Activated T-cell treated with anti-CD3 and anti-CD28 coated beads, Interleukin-2, amount 50 U/mL, for 4 hours (primary cell): ENCODE results near the gene POMC. TPM values are rescaled to one million over a fixed set of nuclear protein-coding genes. Genes with fewer than 3 reads are reported as not detected.
"Not testable (repeated sequence)": the region's sequence is repeated elsewhere in the genome, so short reads cannot be mapped to it uniquely, and the experiment has no call there.

ENCODE experiments used
- ATAC-seq, 2 donors: fragments of 200-7000 bp; cut with Tn5 transposase; one replicate each; pipeline ENCODE4 v1.10.0; 2021
- DNase-seq: peaks from one replicate; pipeline ENCODE4 v3.0.0-alpha.2; 2020
- H3K27me3 Mint-ChIP-seq: one replicate; pipeline ENCODE4 v1.8.0; 2021; ENCODE audit warnings: low read depth, mixed read lengths
- H3K36me3 Mint-ChIP-seq: one replicate; pipeline ENCODE4 v1.8.0; 2022; ENCODE audit warnings: mixed read lengths; ENCODE audit not compliant: insufficient read depth
- H3K4me1 Mint-ChIP-seq: one replicate; pipeline ENCODE4 v1.8.0; 2021; ENCODE audit warnings: low read depth, mixed read lengths
- H3K4me3 Mint-ChIP-seq: one replicate; pipeline ENCODE4 v1.8.0; 2021; ENCODE audit warnings: mild to moderate bottlenecking, moderate library complexity, mixed read lengths
- H3K9me3 Mint-ChIP-seq: one replicate; pipeline ENCODE4 v1.8.0; 2021; ENCODE audit warnings: mixed read lengths
- total RNA-seq, 3 donors: library from RNA; stranded (reverse); gene quantifications; one replicate each; pipeline ENCODE4 v1.2.1, GENCODE V29; 2021

The POMC gene
- total RNA-seq, 3 donors from 2014 or later, result 4.4 to 5.6 (median 5.2) TPM

DNA sequence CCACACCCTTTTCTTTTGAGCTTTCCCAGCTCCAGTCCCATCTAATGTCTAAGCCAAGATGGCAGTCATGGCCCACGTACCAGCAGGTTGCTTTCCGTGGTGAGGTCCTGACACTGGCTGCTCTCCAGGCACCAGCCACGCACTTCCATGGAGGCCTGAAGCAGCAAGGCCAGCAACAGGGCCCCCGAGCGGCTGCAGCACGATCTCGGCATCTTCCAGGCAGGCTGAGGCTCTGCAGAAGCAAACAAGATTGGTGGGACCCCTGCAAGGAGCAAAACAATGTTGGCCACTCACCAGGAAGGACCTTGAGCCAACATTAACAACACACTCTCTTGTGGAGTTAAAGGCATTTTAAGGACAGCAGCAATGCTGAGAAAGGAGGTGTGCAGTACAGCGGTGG is 3.8 kb downstream of the POMC start:
- no peak for ATAC-seq
- no peaks in the 10 kb centered on the region for H3K36me3 Mint-ChIP-seq

GRCh38 chr2:25162061-25162460 is 6.3 kb downstream of the POMC start:
- not testable (repeated sequence) for H3K36me3 Mint-ChIP-seq, H3K9me3 Mint-ChIP-seq, H3K4me3 Mint-ChIP-seq, ATAC-seq, H3K27me3 Mint-ChIP-seq, DNase-seq
- peaks cover 22% of the 10 kb centered on the region for H3K4me1 Mint-ChIP-seq

More for the DNA sequence above, 3.8 kb downstream of the POMC start:
- no peak for DNase-seq
- no peaks in the 10 kb centered on the region for H3K9me3 Mint-ChIP-seq
- peaks cover 32% of the 10 kb centered on the region for H3K4me1 Mint-ChIP-seq
- H3K4me3 Mint-ChIP-seq, result no peak overlapping the region
- peaks cover 29% of the 10 kb centered on the region for H3K27me3 Mint-ChIP-seq

- ATAC-seq (peak; percentile 79 to 81), DNase-seq (peak; percentile 65)
- H3K4me3 Mint-ChIP-seq, result peak overlapping the region; percentile 72
- H3K9me3 Mint-ChIP-seq, result no peaks in the 10 kb centered on the region
- peaks cover 2% of the 10 kb centered on the region for H3K27me3 Mint-ChIP-seq
- H3K36me3 Mint-ChIP-seq, result no peaks in the 10 kb centered on the region
- H3K4me1 Mint-ChIP-seq, result peaks cover 16% of the 10 kb centered on the region
These were observed 7.2 kb downstream of the POMC start for GRCh38 chr2:25161055-25161781.

DNA sequence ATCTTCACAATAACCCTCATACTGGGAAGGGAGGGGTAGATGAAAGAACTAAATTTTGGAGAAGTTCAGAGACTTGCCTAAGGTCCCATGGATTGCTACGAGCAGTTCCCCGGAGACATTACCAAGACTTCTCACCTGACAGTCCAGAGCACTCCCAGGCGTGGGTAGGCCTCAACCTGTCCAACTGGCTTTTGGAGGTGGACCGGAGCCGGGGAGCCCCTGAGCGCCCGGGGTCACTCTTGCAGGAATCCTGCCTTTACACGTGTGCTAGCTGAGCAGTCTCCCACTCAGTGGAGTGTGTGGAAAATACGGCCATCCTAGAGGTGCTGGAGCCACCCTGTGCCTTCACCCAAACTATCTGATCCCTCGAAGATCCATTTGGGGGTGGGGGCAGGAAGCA is 8.0 kb downstream of the POMC start:
- ATAC-seq, result no peak
- no peaks in the 10 kb centered on the region for H3K9me3 Mint-ChIP-seq

DNA sequence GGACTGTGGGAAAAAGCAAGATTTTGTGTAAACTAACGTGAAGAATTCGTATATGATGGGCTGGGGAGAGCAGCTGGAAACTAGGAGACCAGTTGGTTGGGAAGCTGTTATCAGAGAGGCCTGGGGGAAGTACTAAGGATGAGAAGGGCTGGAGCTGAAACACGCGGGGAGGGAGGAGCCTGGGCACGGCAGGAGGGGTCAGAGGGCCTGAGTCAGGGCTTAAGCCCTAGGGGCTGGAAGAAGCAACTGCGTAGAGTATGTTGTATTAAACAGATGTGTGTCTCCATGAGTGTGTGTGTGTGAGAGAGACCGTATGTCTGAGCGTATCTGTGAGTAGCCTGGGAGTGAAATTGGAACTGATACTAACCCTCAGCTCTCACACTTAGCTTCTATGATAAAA is 8.4 kb downstream of the POMC start:
- peaks cover 6% of the 10 kb centered on the region for H3K27me3 Mint-ChIP-seq
- H3K9me3 Mint-ChIP-seq, result no peaks in the 10 kb centered on the region
- peaks cover 9% of the 10 kb centered on the region for H3K4me1 Mint-ChIP-seq
- DNase-seq (no peak), ATAC-seq (peak in 1 of 2 donors; percentile 25)
- peak overlapping the region; percentile 72 for H3K4me3 Mint-ChIP-seq
- no peaks in the 10 kb centered on the region for H3K36me3 Mint-ChIP-seq

More for the DNA sequence above, 8.0 kb downstream of the POMC start:
- Mint-ChIP-seq H3K36me3 (no peaks in the 10 kb centered on the region), H3K27me3 (peaks cover 6% of the 10 kb centered on the region), H3K4me3 (peak overlapping the region; percentile 72), H3K4me1 (peaks cover 9% of the 10 kb centered on the region)
- no peak for DNase-seq

DNA sequence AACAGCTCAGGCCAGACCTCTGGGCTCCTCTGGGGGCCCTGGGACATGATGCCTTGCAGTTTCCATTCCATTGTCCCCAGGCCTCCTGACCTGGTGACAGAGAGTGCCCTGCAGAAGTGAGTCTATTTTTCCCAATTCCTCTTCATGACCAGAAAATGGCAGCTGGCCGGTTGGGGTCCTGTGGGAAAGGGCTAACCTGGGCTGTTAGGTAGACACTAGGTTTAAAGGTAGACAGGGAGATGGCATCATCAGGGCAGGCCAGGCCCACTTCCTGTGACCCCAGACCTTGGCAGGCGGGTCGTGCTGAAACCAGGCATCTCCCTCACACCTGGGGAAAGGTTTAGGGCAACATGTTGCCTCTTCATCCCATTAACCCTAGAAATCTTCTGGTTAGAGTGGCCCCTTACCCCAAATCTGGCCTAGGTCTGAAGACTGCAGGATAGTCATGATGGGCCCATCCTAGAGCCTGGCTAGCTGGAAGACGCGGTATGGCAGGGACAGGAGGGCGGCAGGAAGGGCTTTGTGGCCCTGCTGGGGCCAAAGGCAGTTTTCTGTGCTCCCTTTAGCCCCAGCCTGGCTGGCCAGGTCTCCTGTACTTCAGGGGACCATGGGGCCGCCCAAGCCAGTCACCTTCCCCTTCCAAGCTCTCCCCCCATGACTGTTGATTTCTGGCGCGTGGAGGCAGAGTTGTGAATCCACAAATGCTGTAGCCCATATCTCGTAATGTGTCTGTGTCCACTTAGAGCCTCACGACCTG is 10.1 kb downstream of the POMC start:
- H3K27me3 Mint-ChIP-seq, result peaks cover 4% of the 10 kb centered on the region
- no peak overlapping the region for H3K4me3 Mint-ChIP-seq
- H3K9me3 Mint-ChIP-seq, result no peaks in the 10 kb centered on the region
- ATAC-seq (no peak), DNase-seq (no peak)
- no peaks in the 10 kb centered on the region for H3K36me3 Mint-ChIP-seq
- H3K4me1 Mint-ChIP-seq, result peaks cover 9% of the 10 kb centered on the region

- no peaks in the 10 kb centered on the region for H3K9me3 Mint-ChIP-seq
These were observed 13.0 kb downstream of the POMC start for GRCh38 chr2:25155401-25155800.

GRCh38 chr2:25151718-25152117 is 16.7 kb downstream of the POMC start:
- Mint-ChIP-seq H3K4me1 (no peaks in the 10 kb centered on the region), H3K9me3 (no peaks in the 10 kb centered on the region), H3K36me3 (no peaks in the 10 kb centered on the region), H3K4me3 (no peak overlapping the region), H3K27me3 (peaks cover 6% of the 10 kb centered on the region)
- no peak for DNase-seq
- ATAC-seq, result no peak

More at GRCh38 chr2:25155401-25155800, 13.0 kb downstream of the POMC start:
- Mint-ChIP-seq H3K36me3 (no peaks in the 10 kb centered on the region), H3K27me3 (peaks cover 4% of the 10 kb centered on the region), H3K4me3 (no peak overlapping the region), H3K4me1 (peaks cover 6% of the 10 kb centered on the region)
- DNase-seq, result no peak
- ATAC-seq, result no peak

DNA sequence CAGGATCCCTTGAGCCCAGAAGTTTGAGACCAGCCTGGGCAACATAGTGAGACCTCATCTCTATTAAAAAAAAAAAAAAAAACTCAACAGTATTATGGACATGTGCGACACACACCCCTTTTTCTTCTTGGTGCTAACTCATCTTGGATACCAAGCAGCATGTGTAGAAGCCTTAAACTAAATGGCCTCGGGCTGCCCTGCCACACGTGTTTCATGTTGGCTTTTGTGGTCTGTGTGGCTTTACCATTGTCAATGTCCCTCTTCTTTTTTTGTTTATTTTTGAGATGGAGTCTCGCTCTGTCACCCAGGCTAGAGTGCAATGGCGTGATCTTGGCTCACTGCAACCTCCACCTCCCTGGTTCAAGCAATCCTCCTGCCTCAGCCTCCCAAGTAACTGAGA is 17.4 kb downstream of the POMC start:
- H3K9me3 Mint-ChIP-seq, result not testable (repeated sequence)

GRCh38 chr2:25149646-25150045 is 18.7 kb downstream of the POMC start:
- no peak for DNase-seq
- no peak overlapping the region for H3K4me3 Mint-ChIP-seq
- ATAC-seq, result no peak
- peaks cover 12% of the 10 kb centered on the region for H3K27me3 Mint-ChIP-seq
- H3K36me3 Mint-ChIP-seq, result no peaks in the 10 kb centered on the region
- H3K4me1 Mint-ChIP-seq, result no peaks in the 10 kb centered on the region
- H3K9me3 Mint-ChIP-seq, result no peaks in the 10 kb centered on the region

More for the DNA sequence above, 17.4 kb downstream of the POMC start:
- H3K36me3 Mint-ChIP-seq, H3K27me3 Mint-ChIP-seq, H3K4me3 Mint-ChIP-seq, H3K4me1 Mint-ChIP-seq, DNase-seq, ATAC-seq: not testable (repeated sequence)

GRCh38 chr2:25146896-25147295 is 21.5 kb downstream of the POMC start:
- Mint-ChIP-seq H3K36me3 (no peaks in the 10 kb centered on the region), H3K4me3 (no peak overlapping the region), H3K9me3 (no peaks in the 10 kb centered on the region), H3K27me3 (peaks cover 12% of the 10 kb centered on the region), H3K4me1 (no peaks in the 10 kb centered on the region)
- DNase-seq (no peak), ATAC-seq (no peak)

GRCh38 chr2:25145803-25146202 is 22.6 kb downstream of the POMC start:
- no peaks in the 10 kb centered on the region for H3K4me1 Mint-ChIP-seq
- peaks cover 14% of the 10 kb centered on the region for H3K27me3 Mint-ChIP-seq
- H3K9me3 Mint-ChIP-seq, result no peaks in the 10 kb centered on the region
- H3K4me3 Mint-ChIP-seq, result no peak overlapping the region
- H3K36me3 Mint-ChIP-seq, result no peaks in the 10 kb centered on the region
- ATAC-seq, result peak; percentile 76 to 78
- no peak for DNase-seq

GRCh38 chr2:25141120-25141519 is 27.3 kb downstream of the POMC start:
- Mint-ChIP-seq H3K4me3 (no peak overlapping the region), H3K4me1 (no peaks in the 10 kb centered on the region), H3K9me3 (no peaks in the 10 kb centered on the region), H3K27me3 (peaks cover 26% of the 10 kb centered on the region), H3K36me3 (no peaks in the 10 kb centered on the region)
- no peak for ATAC-seq
- no peak for DNase-seq

DNA sequence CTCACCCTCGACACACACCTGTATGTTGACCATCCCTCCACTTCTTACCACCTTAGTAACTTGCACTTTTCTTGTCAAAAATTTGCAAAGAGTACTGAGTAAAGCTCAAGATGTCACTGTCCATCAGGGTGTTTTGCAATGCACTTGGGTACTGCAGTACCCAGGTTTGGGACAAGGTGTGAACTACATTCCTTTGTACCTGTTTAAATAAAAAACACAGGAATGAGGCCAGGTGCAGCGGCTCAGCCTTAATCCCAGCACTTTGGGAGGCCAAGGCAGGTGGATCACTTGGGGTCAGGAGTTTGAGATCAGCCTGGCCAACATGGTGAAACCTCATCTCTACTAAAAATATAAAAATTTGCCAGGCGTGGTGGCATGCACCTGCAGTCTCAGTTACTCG is 27.8 kb downstream of the POMC start:
- H3K27me3 Mint-ChIP-seq, result peaks cover 28% of the 10 kb centered on the region
- not testable (repeated sequence) for DNase-seq, H3K4me1 Mint-ChIP-seq, H3K4me3 Mint-ChIP-seq, H3K36me3 Mint-ChIP-seq, H3K9me3 Mint-ChIP-seq, ATAC-seq

DNA sequence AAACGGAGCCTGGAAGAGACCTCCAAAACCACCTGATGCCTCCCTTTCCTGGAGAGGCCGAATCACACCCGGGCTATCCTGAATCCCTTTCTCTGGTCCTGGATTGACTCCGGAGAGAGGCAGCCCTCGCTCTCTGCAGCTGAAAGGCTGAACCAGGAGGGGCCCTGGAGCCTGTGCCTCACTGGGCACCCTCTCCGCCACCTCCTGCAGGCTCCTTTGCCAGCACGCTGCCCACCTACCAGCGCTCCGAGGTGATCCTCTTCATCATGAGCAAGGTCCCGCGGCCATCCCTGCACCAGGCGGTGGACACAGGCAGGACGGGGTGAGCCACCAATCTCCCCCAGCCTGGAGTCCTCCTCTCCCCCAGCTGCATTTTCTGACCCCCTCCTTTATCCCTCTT is 35.7 kb downstream of the POMC start:
- Mint-ChIP-seq H3K27me3 (peaks cover 61% of the 10 kb centered on the region), H3K4me3 (no peak overlapping the region), H3K4me1 (peaks cover 11% of the 10 kb centered on the region), H3K36me3 (no peaks in the 10 kb centered on the region), H3K9me3 (no peaks in the 10 kb centered on the region)
- no peak for ATAC-seq
- DNase-seq, result no peak
